SK-N-SH (cell line): ENCODE data around the gene MGAT5B. TPM values are rescaled to one million over a fixed set of nuclear protein-coding genes. Genes with fewer than 3 reads are reported as not detected.

Experiments used
- CTCF ChIA-PET: fragments of 300-600, 350-600 bp; formaldehyde crosslinking; extraction: SDS; loops from one replicate; lab custom pipeline; 2021; lab: Yijun Ruan, JAX
- POLR2A ChIA-PET: fragments of 350-600 bp; sonication (Branson Sonifier 250); formaldehyde crosslinking; extraction: SDS; loops from one replicate; lab custom pipeline; 2020; ENCODE audit warnings: antibody characterized with exemption, inconsistent platforms; lab: Yijun Ruan, JAX
- DNase-seq: peaks from one replicate; pipeline ENCODE4 v3.0.0; 2012
- H2AFZ ChIP-seq: fragments of 200-600 bp; sonication (generic); 2 replicates; pipeline ENCODE4 v1.8.1; 2016; ENCODE audit warnings: antibody characterized with exemption, mild to moderate bottlenecking, low read depth
- H3F3A ChIP-seq: fragments of 200-600 bp; sonication (generic); replicated peaks from 2 replicates; pipeline ENCODE3; 2016; ENCODE audit warnings: antibody characterized with exemption, mild to moderate bottlenecking; ENCODE audit not compliant: insufficient read depth
- H3K27ac ChIP-seq, 2 experiments: fragments of 200-500 bp in 1 of 2; fragments of 200-600 bp in 1 of 2; sonication (Bioruptor generic) in 1 of 2; sonication (generic), shearing (Covaris generic) in 1 of 2; 2 replicates each; pipeline versions ENCODE4 v1.5.1 to v1.6.1; 2014 to 2016; ENCODE audit warnings: low read depth in 2 of 2, inconsistent platforms in 1 of 2, low read length in 1 of 2, mild to moderate bottlenecking in 1 of 2, mixed read lengths in 1 of 2
- H3K27me3 ChIP-seq: fragments of 200-600 bp; sonication (generic), shearing (Covaris generic); 2 replicates; pipeline ENCODE4 v1.6.1; 2016; ENCODE audit warnings: mixed run types; ENCODE audit not compliant: insufficient read depth
- H3K36me3 ChIP-seq, 2 experiments: fragments of 200-500 bp in 1 of 2; fragments of 200-600 bp in 1 of 2; sonication (Bioruptor generic) in 1 of 2; sonication (generic) in 1 of 2; replicated peaks in 1 of 2; 2 replicates each; pipeline versions ENCODE3 to v1.5.1; 2014 to 2016; ENCODE audit warnings: low read length in 1 of 2, mild to moderate bottlenecking in 1 of 2; ENCODE audit not compliant: insufficient read depth in 2 of 2, control insufficient read depth in 1 of 2
- H3K4me1 ChIP-seq, 2 experiments: fragments of 200-500 bp in 1 of 2; fragments of 200-600 bp in 1 of 2; sonication (Bioruptor generic) in 1 of 2; sonication (generic), shearing (Covaris generic) in 1 of 2; 2 replicates each; pipeline versions ENCODE4 v1.5.1 to v1.6.1; 2014 to 2016; ENCODE audit warnings: low read depth in 1 of 2, low read length in 1 of 2, mixed run types in 1 of 2; ENCODE audit not compliant: insufficient read depth in 2 of 2, control insufficient read depth in 1 of 2
- H3K4me2 ChIP-seq: fragments of 200-600 bp; sonication (generic), shearing (Covaris generic); 2 replicates; pipeline ENCODE4 v1.6.1; 2017; ENCODE audit warnings: mixed run types
- H3K4me3 ChIP-seq, 2 experiments: fragments of 200-500 bp in 1 of 2; fragments of 200-600 bp in 1 of 2; sonication (Bioruptor generic) in 1 of 2; sonication (generic), shearing (Covaris generic) in 1 of 2; 2 replicates each; pipeline versions ENCODE4 v1.5.1 to v1.8.1; 2014 to 2016; ENCODE audit warnings: low read depth in 2 of 2, inconsistent platforms in 1 of 2, low read length in 1 of 2, mild to moderate bottlenecking in 1 of 2, mixed read lengths in 1 of 2, moderate library complexity in 1 of 2
- H3K79me2 ChIP-seq: fragments of 200-600 bp; sonication (generic); 2 replicates; pipeline ENCODE4 v1.8.1; 2017; ENCODE audit warnings: mild to moderate bottlenecking; ENCODE audit not compliant: insufficient read depth
- H3K9ac ChIP-seq: fragments of 200-600 bp; sonication (generic); 2 replicates; pipeline ENCODE4 v1.6.1; 2017; ENCODE audit warnings: mixed run types
- H3K9me2 ChIP-seq: fragments of 200-600 bp; sonication (generic); 2 replicates; pipeline ENCODE4 v1.6.1; 2017; ENCODE audit warnings: mixed run types
- H3K9me3 ChIP-seq: fragments of 200-600 bp; sonication (generic); 2 replicates; pipeline ENCODE4 v1.6.1; 2017; ENCODE audit warnings: mixed run types, mild to moderate bottlenecking, moderate library complexity
- H4K20me1 ChIP-seq: fragments of 200-600 bp; sonication (generic); 2 replicates; pipeline ENCODE4 v1.6.1; 2017; ENCODE audit warnings: mild to moderate bottlenecking, mixed run types; ENCODE audit not compliant: insufficient read depth
- CTCF ChIP-seq: fragments of 200-600 bp; sonication (generic); IDR thresholded peaks from 2 replicates; pipeline ENCODE4 v1.6.1; 2017; ENCODE audit warnings: antibody characterized with exemption, mild to moderate bottlenecking, moderate library complexity
- EP300 ChIP-seq, 2 experiments: IDR thresholded peaks; 2 replicates each; pipeline versions ENCODE4 v1.4.0 to v1.6.1; 2012; ENCODE audit warnings: borderline replicate concordance in 1 of 2, low read depth in 1 of 2, low read length in 1 of 2
- EZH2phosphoT487 ChIP-seq: fragments of 200-600 bp; sonication (generic); IDR thresholded peaks from 2 replicates; pipeline ENCODE4 v1.6.1; 2017; ENCODE audit warnings: low read depth, mixed run types, mild to moderate bottlenecking, antibody characterized with exemption, moderate library complexity, borderline replicate concordance
- FOSL2 ChIP-seq: IDR thresholded peaks from 2 replicates; pipeline ENCODE4 v1.4.0; 2012; ENCODE audit warnings: low read depth, mild to moderate bottlenecking, moderate library complexity, borderline replicate concordance
- FOXJ3 ChIP-seq: sonication (generic); formaldehyde crosslinking; IDR thresholded peaks from 2 replicates; pipeline ENCODE4 v1.5.1; 2020; ENCODE audit warnings: mild to moderate bottlenecking, missing genetic modification reagents
- FOXM1 ChIP-seq: IDR thresholded peaks from 2 replicates; pipeline ENCODE4 v1.4.0; 2012; ENCODE audit warnings: low read depth, mild to moderate bottlenecking
- GABPA ChIP-seq: IDR thresholded peaks from 2 replicates; pipeline ENCODE4 v1.4.0; 2012; ENCODE audit warnings: low read depth, mild to moderate bottlenecking
- GATA2 ChIP-seq: sonication (generic); formaldehyde crosslinking; IDR thresholded peaks from 2 replicates; pipeline ENCODE4 v1.5.0; 2020; ENCODE audit warnings: mild to moderate bottlenecking, missing genetic modification reagents
- JUND ChIP-seq: IDR thresholded peaks from 2 replicates; pipeline ENCODE4 v1.4.0; 2012
- NFIC ChIP-seq: IDR thresholded peaks from 2 replicates; pipeline ENCODE4 v1.4.0; 2012; ENCODE audit warnings: borderline replicate concordance
- NRF1 ChIP-seq: IDR thresholded peaks from 2 replicates; pipeline ENCODE4 v1.6.1; 2012; ENCODE audit warnings: low read depth, mild to moderate bottlenecking, low read length
- PBX3 ChIP-seq: IDR thresholded peaks from 2 replicates; pipeline ENCODE4; 2012
- POLR2AphosphoS5 ChIP-seq: IDR thresholded peaks from 2 replicates; pipeline ENCODE4 v1.6.1; 2012; ENCODE audit warnings: low read depth, low read length
- RAD21 ChIP-seq: IDR thresholded peaks from 2 replicates; pipeline ENCODE4 v1.6.1; 2012; ENCODE audit warnings: mild to moderate bottlenecking, low read length
- SMC3 ChIP-seq: IDR thresholded peaks from 2 replicates; pipeline ENCODE4 v1.6.1; 2012; ENCODE audit warnings: low read depth, low read length, improper control_type of control experiment
- TCF12 ChIP-seq: IDR thresholded peaks from 2 replicates; pipeline ENCODE4 v1.4.0; 2012
- TEAD4 ChIP-seq: IDR thresholded peaks from 2 replicates; pipeline ENCODE4 v1.4.0; 2012; ENCODE audit warnings: mild to moderate bottlenecking, borderline replicate concordance; ENCODE audit not compliant: insufficient read depth
- YY1 ChIP-seq: IDR thresholded peaks from 2 replicates; pipeline ENCODE4 v1.4.0; 2012; ENCODE audit warnings: low read depth, mild to moderate bottlenecking
- WGBS: methylation state at CpG from one replicate; pipeline ENCODE4 v1.1.6; 2017; ENCODE audit warnings: low lambda C conversion rate; 5-methylcytosine and 5-hydroxymethylcytosine counted together
- polyA plus RNA-seq, 3 experiments: library from polyadenylated mRNA; depleted of rRNA; stranded (reverse); fragments of >200 nt; gene quantifications; 2 replicates each; pipeline ENCODE4 v1.2.3, GENCODE V29; 2012
- TF ChIP-seq, protein P1 (sequence below): IDR thresholded peaks from 2 replicates; pipeline ENCODE4 v1.4.0; 2012; ENCODE audit warnings: low read depth
- TF ChIP-seq, protein P2 (sequence below): fragments of 150-350 bp; IDR thresholded peaks from 2 replicates; pipeline ENCODE4 v1.6.1; 2016; ENCODE audit warnings: mild to moderate bottlenecking, low read depth, low read length
- TF ChIP-seq, protein P3 (sequence below): IDR thresholded peaks from 2 replicates; pipeline ENCODE4 v1.4.0; 2012; ENCODE audit warnings: low read depth, borderline replicate concordance

Gene MGAT5B
- polyA plus RNA-seq, 1 of the 3 experiments (the other 2 are of a cell fraction) = 13.8 TPM

GRCh38 chr17:76866774-76867577, 1.2 kb upstream of the MGAT5B start:
- 56% methylated on average over 9 of the region's 9 CpGs for WGBS
- no peaks in the 10 kb centered on the region for H3K9me2 ChIP-seq
- no peak overlapping the region for H3K4me3 ChIP-seq
- no peaks in the 10 kb centered on the region for H4K20me1 ChIP-seq
- H2AFZ ChIP-seq = peak overlapping the region; percentile 61; the same call in 1 of the 2 replicates
- DNase-seq = no peak
- peaks cover 28% of the 10 kb centered on the region for H3F3A ChIP-seq
- no peaks in the 10 kb centered on the region for H3K9me3 ChIP-seq
- peaks cover 24% of the 10 kb centered on the region for H3K79me2 ChIP-seq
- H3K36me3 ChIP-seq = no peaks in the 10 kb centered on the region
- peak overlapping the region; percentile 75 for H3K4me2 ChIP-seq
- H3K9ac ChIP-seq = peak overlapping the region; percentile 6; the same call in 1 of the 2 replicates
- TF ChIP-seq TCF12 = peak; percentile 76
- TF ChIP-seq FOXJ3 = no peak
- no peak for TF ChIP-seq GATA2 (CRISPR knock-in tag)
- TF ChIP-seq POLR2AphosphoS5 = peak; percentile 26; the same call in 1 of the 2 replicates
- peak; percentile 58 for TF ChIP-seq NFIC
- TF ChIP-seq, protein P1, sequence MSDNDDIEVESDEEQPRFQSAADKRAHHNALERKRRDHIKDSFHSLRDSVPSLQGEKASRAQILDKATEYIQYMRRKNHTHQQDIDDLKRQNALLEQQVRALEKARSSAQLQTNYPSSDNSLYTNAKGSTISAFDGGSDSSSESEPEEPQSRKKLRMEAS = 0 out of 2 replicates have a peak, but pooled peaks have one; percentile 24
- TF ChIP-seq, protein P2, sequence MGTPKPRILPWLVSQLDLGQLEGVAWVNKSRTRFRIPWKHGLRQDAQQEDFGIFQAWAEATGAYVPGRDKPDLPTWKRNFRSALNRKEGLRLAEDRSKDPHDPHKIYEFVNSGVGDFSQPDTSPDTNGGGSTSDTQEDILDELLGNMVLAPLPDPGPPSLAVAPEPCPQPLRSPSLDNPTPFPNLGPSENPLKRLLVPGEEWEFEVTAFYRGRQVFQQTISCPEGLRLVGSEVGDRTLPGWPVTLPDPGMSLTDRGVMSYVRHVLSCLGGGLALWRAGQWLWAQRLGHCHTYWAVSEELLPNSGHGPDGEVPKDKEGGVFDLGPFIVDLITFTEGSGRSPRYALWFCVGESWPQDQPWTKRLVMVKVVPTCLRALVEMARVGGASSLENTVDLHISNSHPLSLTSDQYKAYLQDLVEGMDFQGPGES = no peak
- TF ChIP-seq, protein P3, sequence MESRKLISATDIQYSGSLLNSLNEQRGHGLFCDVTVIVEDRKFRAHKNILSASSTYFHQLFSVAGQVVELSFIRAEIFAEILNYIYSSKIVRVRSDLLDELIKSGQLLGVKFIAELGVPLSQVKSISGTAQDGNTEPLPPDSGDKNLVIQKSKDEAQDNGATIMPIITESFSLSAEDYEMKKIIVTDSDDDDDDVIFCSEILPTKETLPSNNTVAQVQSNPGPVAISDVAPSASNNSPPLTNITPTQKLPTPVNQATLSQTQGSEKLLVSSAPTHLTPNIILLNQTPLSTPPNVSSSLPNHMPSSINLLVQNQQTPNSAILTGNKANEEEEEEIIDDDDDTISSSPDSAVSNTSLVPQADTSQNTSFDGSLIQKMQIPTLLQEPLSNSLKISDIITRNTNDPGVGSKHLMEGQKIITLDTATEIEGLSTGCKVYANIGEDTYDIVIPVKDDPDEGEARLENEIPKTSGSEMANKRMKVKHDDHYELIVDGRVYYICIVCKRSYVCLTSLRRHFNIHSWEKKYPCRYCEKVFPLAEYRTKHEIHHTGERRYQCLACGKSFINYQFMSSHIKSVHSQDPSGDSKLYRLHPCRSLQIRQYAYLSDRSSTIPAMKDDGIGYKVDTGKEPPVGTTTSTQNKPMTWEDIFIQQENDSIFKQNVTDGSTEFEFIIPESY = peak; percentile 15; the same call in 1 of the 2 replicates
- TF ChIP-seq EZH2phosphoT487 = no peak
- peak; percentile 97 for TF ChIP-seq JUND
- TF ChIP-seq GABPA = no peak
- TF ChIP-seq SMC3 = no peak
- no peak for TF ChIP-seq CTCF
- no peak for TF ChIP-seq NRF1
- TF ChIP-seq FOSL2 = peak; percentile 97
- 0 out of 2 replicates have a peak, but pooled peaks have one; percentile 24 for TF ChIP-seq TEAD4
- no peak for TF ChIP-seq FOXM1
- TF ChIP-seq YY1 = peak; percentile 57; the same call in 1 of the 2 replicates
- TF ChIP-seq PBX3 = peak; percentile 69
- TF ChIP-seq RAD21 = no peak
- peak in 1 of 2 experiments; percentile 35; a peak in 1 of 4 replicates for TF ChIP-seq EP300 (IDR thresholded peaks at IDR 0.05; ENCODE audit: borderline replicate concordance in 1 of 2, low read depth in 1 of 2, low read length in 1 of 2)
- TF ChIP-seq, all 33 proteins: peak for 11
- ChIA-PET POLR2A (interaction anchor here (1.1 to 1.6 kb wide), 3 partner anchors 21 to 219 kb away, joined by 3 to 4 read pairs (median 4); no protein-coding TSS in a partner anchor), CTCF (interaction anchor here (0.7 to 12.2 kb wide), 45 partner anchors 9 to 377 kb away, joined by 3 to 594 read pairs (median 10); partner anchors contain the start of genes JMJD6 and METTL23)
- Histone ChIP-seq H3K4me1 (peaks cover 15 to 30% of the 10 kb centered on the region in 2 experiments; a peak in 3 of 4 replicates), H3K27me3 (no peaks in the 10 kb centered on the region), H3K27ac (peak overlapping the region in 1 of 2 experiments; percentile 60; a peak in 2 of 4 replicates)
